Ascending aorta (tissue), 2 donors: ENCODE results near the gene PLTP. TPM values are rescaled to one million over a fixed set of nuclear protein-coding genes. Genes with fewer than 3 reads are reported as not detected.

ENCODE experiments used
- DNase-seq, 2 donors: peaks; one replicate each; pipeline ENCODE4 v3.0.0-alpha.2; 2019; ENCODE audit warnings: low spot score in 2 of 2
- H3K27ac ChIP-seq, 2 donors: fragments of 200-600 bp; sonication (generic); one replicate each; pipeline ENCODE4 v1.5.1; 2016 to 2017; ENCODE audit warnings: mild to moderate bottlenecking in 1 of 2
- H3K27me3 ChIP-seq: fragments of 200-600 bp; sonication (generic); one replicate; pipeline ENCODE4 v1.5.1; 2017
- H3K36me3 ChIP-seq, 2 donors: fragments of 200-600 bp; sonication (generic); one replicate each; pipeline ENCODE4 v1.5.1; 2016
- H3K4me1 ChIP-seq, 2 donors: fragments of 200-600 bp; sonication (generic); one replicate each; pipeline ENCODE4 v1.5.1; 2016 to 2017; ENCODE audit warnings: mild to moderate bottlenecking in 1 of 2
- H3K4me3 ChIP-seq, 2 donors: fragments of 200-600 bp; sonication (generic); one replicate each; pipeline ENCODE4 v1.5.1; 2016 to 2017; ENCODE audit warnings: mild to moderate bottlenecking in 1 of 2
- H3K9me3 ChIP-seq, 2 donors: fragments of 200-600 bp; sonication (generic); one replicate each; pipeline ENCODE4 v1.5.1; 2016
- CTCF ChIP-seq, 3 experiments: fragments of 200-600 bp in 2 of 3; fragments of 450-650 bp in 1 of 3; sonication (generic) in 2 of 3; IDR thresholded peaks; one replicate each; pipeline ENCODE4 v1.5.1; 2016 to 2019; ENCODE audit warnings: antibody characterized with exemption in 3 of 3, mild to moderate bottlenecking in 1 of 3, moderate library complexity in 1 of 3
- intact Hi-C: fragments of 100-400 bp; cut with DNase I; formaldehyde crosslinking; loops from one replicate; pipeline ENCODE4 v1.15.1; 2023
- total RNA-seq: library from RNA; depleted of rRNA; stranded (reverse); fragments of >200 nt; gene quantifications from one replicate; pipeline ENCODE4 v1.1.0, GENCODE V29; 2016

The PLTP gene
- total RNA-seq, 1 donor from 2014 or later = 909 TPM

GRCh38 chr20:45888681-45889080 lies 23.3 kb downstream of the PLTP start:
- Histone ChIP-seq H3K27ac (no peak overlapping the region), H3K9me3 (no peaks in the 10 kb centered on the region), H3K27me3 (no peaks in the 10 kb centered on the region), H3K4me1 (peaks cover 8 to 12% of the 10 kb centered on the region in 2 donors), H3K4me3 (no peak overlapping the region), H3K36me3 (peaks cover 1 to 38% of the 10 kb centered on the region in 2 donors)
- no peak for DNase-seq
- no peak for TF ChIP-seq CTCF (IDR thresholded peaks at IDR 0.05)
- intact Hi-C loops = no loop called here

GRCh38 chr20:45887346-45887715 lies 24.6 kb downstream of the PLTP start, which contains the start of gene SPATA25:
Gene SPATA25, minus strand, starts transcription at chr20:45887622. Its CDS starts 32 bp downstream, at chr20:45887590.
- H3K27ac ChIP-seq = no peak within 1 kb of the TSS
- no peak for TF ChIP-seq CTCF (IDR thresholded peaks at IDR 0.05)
- intact Hi-C loops = no loop called here
- H3K36me3 ChIP-seq = peaks cover 13 to 44% of the 10 kb centered on the region in 2 donors
- no peaks in the 10 kb centered on the region for H3K27me3 ChIP-seq
- H3K4me1 ChIP-seq = peaks cover 8 to 12% of the 10 kb centered on the region in 2 donors
- no peak for DNase-seq
- no peak within 1 kb of the TSS for H3K4me3 ChIP-seq
- H3K9me3 ChIP-seq = no peaks in the 10 kb centered on the region

- no peak overlapping the region for H3K27ac ChIP-seq
- peaks cover 6 to 9% of the 10 kb centered on the region in 2 donors for H3K4me1 ChIP-seq
Measured at GRCh38 chr20:45886590-45887345, 25.2 kb downstream of the PLTP start.

GRCh38 chr20:45883100-45883469 lies 28.9 kb downstream of the PLTP start:
- Histone ChIP-seq H3K4me1 (peaks cover 0 to 14% of the 10 kb centered on the region in 2 donors), H3K4me3 (no peak overlapping the region), H3K27me3 (no peaks in the 10 kb centered on the region), H3K27ac (no peak overlapping the region), H3K36me3 (peaks cover 14 to 52% of the 10 kb centered on the region in 2 donors), H3K9me3 (no peaks in the 10 kb centered on the region)
- intact Hi-C loops = loop anchor here (5.0 kb wide), 1 partner anchor 71 kb away; the partner anchor contains the start of gene UBE2C
- no peak for DNase-seq
- TF ChIP-seq CTCF (IDR thresholded peaks at IDR 0.05) = no peak

More at GRCh38 chr20:45886590-45887345, 25.2 kb downstream of the PLTP start:
- no peak for TF ChIP-seq CTCF (IDR thresholded peaks at IDR 0.05)
- no peaks in the 10 kb centered on the region for H3K27me3 ChIP-seq
- no peaks in the 10 kb centered on the region for H3K9me3 ChIP-seq
- no peak for DNase-seq
- intact Hi-C loops = no loop called here
- no peak overlapping the region for H3K4me3 ChIP-seq
- peaks cover 13 to 44% of the 10 kb centered on the region in 2 donors for H3K36me3 ChIP-seq

GRCh38 chr20:45882469-45883099 lies 29.4 kb downstream of the PLTP start:
- peaks cover 19 to 57% of the 10 kb centered on the region in 2 donors for H3K36me3 ChIP-seq
- peaks cover 0 to 14% of the 10 kb centered on the region in 2 donors for H3K4me1 ChIP-seq
- H3K9me3 ChIP-seq = no peaks in the 10 kb centered on the region
- peak overlapping the region in 1 of 2 donors; percentile 83 for H3K27ac ChIP-seq
- TF ChIP-seq CTCF (IDR thresholded peaks at IDR 0.05) = no peak
- no peak for DNase-seq
- intact Hi-C loops = loop anchor here (5.0 kb wide), 1 partner anchor 70 kb away; the partner anchor contains the start of gene UBE2C
- no peak overlapping the region for H3K4me3 ChIP-seq
- no peaks in the 10 kb centered on the region for H3K27me3 ChIP-seq
